Measurements from ENCODE around the gene DMTF1.

DNA sequence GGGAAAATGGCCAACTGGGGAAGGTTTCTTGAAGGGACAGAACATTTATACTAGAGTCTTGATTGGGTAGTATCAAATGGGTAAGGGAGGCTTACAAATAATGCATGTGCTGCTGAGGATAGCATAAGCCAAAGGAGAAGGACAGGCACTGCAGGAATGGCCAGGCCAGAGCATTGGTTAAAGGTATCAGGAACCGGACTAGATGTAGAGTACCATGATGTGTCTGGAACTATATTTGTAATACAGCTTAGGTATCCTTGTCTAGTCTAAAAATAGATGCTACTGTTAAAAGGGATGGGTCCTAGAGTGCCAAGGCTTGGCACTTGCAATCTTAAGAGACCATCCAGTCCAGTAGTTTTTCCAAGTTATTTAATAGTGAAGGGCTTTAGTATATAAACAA lies 47.0 kb downstream of the DMTF1 start:
- TF ChIP-seq CTCF (IDR thresholded peaks at IDR 0.05 in 8 of 11, conservative IDR thresholded peaks at IDR 0.05 in 3 of 11) (no peak), POLR2A (IDR thresholded peaks at IDR 0.05) (no peak), POLR2AphosphoS5 (IDR thresholded peaks at IDR 0.05) (peak in 1 of 3 donors; percentile 30)
